WERI-Rb-1 (cell line): ENCODE results near the gene AKAP3.

Experiments
- DNase-seq: peaks from one replicate; pipeline ENCODE4 v3.0.0-alpha.2; 2020
- H3K27ac ChIP-seq: fragments of 250-450 bp; sonication (Bioruptor Pico); 2 replicates; pipeline ENCODE4 v1.5.1; 2020; ENCODE audit warnings: mild to moderate bottlenecking, moderate library complexity
- H3K27me3 ChIP-seq: fragments of 250-450 bp; sonication (Bioruptor Pico); 2 replicates; pipeline ENCODE4 v1.5.1; 2021; ENCODE audit warnings: mild to moderate bottlenecking, low read depth, moderate library complexity; ENCODE audit not compliant: insufficient read depth, severe bottlenecking
- H3K36me3 ChIP-seq: fragments of 250-450 bp; sonication (Bioruptor Pico); 2 replicates; pipeline ENCODE4 v1.5.1; 2020; ENCODE audit warnings: mild to moderate bottlenecking, moderate library complexity
- H3K4me3 ChIP-seq: 2 replicates; pipeline ENCODE4 v1.5.1; 2011; ENCODE audit warnings: low read depth, mild to moderate bottlenecking, control low read depth, low read length
- H3K9me3 ChIP-seq: fragments of 250-450 bp; sonication (Bioruptor Pico); 2 replicates; pipeline ENCODE4 v1.5.1; 2021; ENCODE audit warnings: mild to moderate bottlenecking, moderate library complexity; ENCODE audit not compliant: severe bottlenecking
- CTCF ChIP-seq: IDR thresholded peaks from 2 replicates; pipeline ENCODE4 v1.5.1; 2011; ENCODE audit warnings: low read depth, mild to moderate bottlenecking, control low read depth, inconsistent platforms, low read length

Gene AKAP3

GRCh38 chr12:4663971-4664505 lies 15.2 kb upstream of the AKAP3 start:
- DNase-seq, result no peak
- no peaks in the 10 kb centered on the region for H3K9me3 ChIP-seq
- H3K27me3 ChIP-seq, result no peaks in the 10 kb centered on the region
- H3K36me3 ChIP-seq, result peaks cover 89% of the 10 kb centered on the region
- no peak overlapping the region for H3K4me3 ChIP-seq
- TF ChIP-seq CTCF, result no peak
- H3K27ac ChIP-seq, result no peak overlapping the region

GRCh38 chr12:4653691-4654090 lies 4.8 kb upstream of the AKAP3 start:
- Histone ChIP-seq H3K27me3 (no peaks in the 10 kb centered on the region), H3K4me3 (no peak overlapping the region), H3K27ac (no peak overlapping the region), H3K36me3 (peaks cover 47% of the 10 kb centered on the region), H3K9me3 (no peaks in the 10 kb centered on the region)
- TF ChIP-seq CTCF, result no peak
- no peak for DNase-seq

GRCh38 chr12:4653257-4653656 lies 4.4 kb upstream of the AKAP3 start:
- Histone ChIP-seq H3K27ac (no peak overlapping the region), H3K9me3 (no peaks in the 10 kb centered on the region), H3K4me3 (no peak overlapping the region), H3K27me3 (no peaks in the 10 kb centered on the region), H3K36me3 (peaks cover 45% of the 10 kb centered on the region)
- no peak for DNase-seq
- no peak for TF ChIP-seq CTCF

GRCh38 chr12:4649358-4649661 lies 459 bp upstream of the AKAP3 start:
- DNase-seq, result no peak
- H3K27ac ChIP-seq, result peak overlapping the region; percentile 89
- no peak for TF ChIP-seq CTCF
- peak overlapping the region; percentile 93 for H3K4me3 ChIP-seq
- H3K9me3 ChIP-seq, result no peaks in the 10 kb centered on the region
- no peaks in the 10 kb centered on the region for H3K27me3 ChIP-seq
- H3K36me3 ChIP-seq, result peaks cover 10% of the 10 kb centered on the region

GRCh38 chr12:4648104-4648500 lies 749 bp downstream of the AKAP3 start:
- H3K27ac ChIP-seq, result peak overlapping the region; percentile 89
- peaks cover 3% of the 10 kb centered on the region; the same call in 1 of the 2 replicates for H3K36me3 ChIP-seq
- no peak for TF ChIP-seq CTCF
- no peaks in the 10 kb centered on the region for H3K9me3 ChIP-seq
- H3K27me3 ChIP-seq, result no peaks in the 10 kb centered on the region
- H3K4me3 ChIP-seq, result peak overlapping the region; percentile 93
- no peak for DNase-seq

- TF ChIP-seq CTCF, result no peak
- no peak for DNase-seq
- Histone ChIP-seq H3K9me3 (no peaks in the 10 kb centered on the region), H3K36me3 (peaks cover 3% of the 10 kb centered on the region; the same call in 1 of the 2 replicates), H3K27ac (no peak overlapping the region), H3K4me3 (no peak overlapping the region), H3K27me3 (no peaks in the 10 kb centered on the region)
Observed at GRCh38 chr12:4645023-4645422, 3.8 kb downstream of the AKAP3 start.
